Measurements from ENCODE around the gene PTPN7.
"Not testable (repeated sequence)": the region's sequence is repeated elsewhere in the genome, so short reads cannot be mapped to it uniquely, and the experiment has no call there.

PTPN7 gene

DNA sequence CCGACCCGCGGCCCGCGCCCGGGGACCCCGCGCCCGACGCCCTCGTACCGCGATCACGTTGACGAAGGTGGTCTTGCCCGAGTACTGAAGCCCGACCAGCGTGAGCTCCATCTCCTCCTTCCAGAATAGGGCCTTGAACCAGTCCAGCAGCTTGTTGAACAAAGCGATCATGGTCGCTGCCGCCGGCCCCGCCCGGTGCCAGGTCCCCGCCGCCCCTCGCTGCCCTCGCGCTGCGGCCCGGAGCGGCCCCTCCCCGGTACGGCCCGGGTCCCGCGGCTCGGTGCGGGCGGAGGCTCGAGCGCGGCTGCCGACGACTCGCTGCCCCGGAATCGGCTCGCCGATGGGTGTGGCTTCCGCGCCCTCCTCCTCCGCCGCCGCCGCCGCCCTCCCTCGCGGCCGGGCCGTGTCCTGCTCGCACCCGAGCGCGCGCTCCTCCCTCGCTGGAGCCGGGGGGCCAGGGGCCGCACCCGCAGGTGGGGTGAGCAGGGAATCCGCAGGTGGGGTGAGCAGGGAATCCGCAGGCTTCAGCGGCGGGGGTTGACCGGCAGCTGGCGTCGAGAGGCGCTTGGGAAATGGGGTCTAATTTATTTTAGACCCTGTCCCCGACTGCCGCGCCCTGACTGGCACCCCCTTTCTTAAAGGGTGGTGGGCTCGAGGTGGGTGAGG lies 15.9 kb downstream of the PTPN7 start, which contains the start of gene ARL8A:
ARL8A (minus strand) TSS at position 336 of the 666 bp plus-strand sequence; CDS start at position 171, 165 bp downstream.
- Histone ChIP-seq H3K79me2 (ENCODE audit: insufficient read depth, low read length) (peaks cover 29% of the 10 kb centered on the region), H3K4me2 (ENCODE audit: low read length) (peak within 1 kb of the TSS; percentile 67), H3K27ac (ENCODE audit: low read depth, low read length, poor library complexity, severe bottlenecking) (peak within 1 kb of the TSS; percentile 72), H3F3A (ENCODE audit: insufficient read depth, low read length) (no peaks in the 10 kb centered on the region), H3K27me3 (ENCODE audit: insufficient read depth, low read length) (no peaks in the 10 kb centered on the region), H3K9ac (ENCODE audit: low read length) (peak within 1 kb of the TSS; percentile 86), H3K9me2 (ENCODE audit: low read depth, low read length) (no peaks in the 10 kb centered on the region), H3K4me1 (ENCODE audit: insufficient read depth, low read length, severe bottlenecking) (peaks cover 23% of the 10 kb centered on the region), H2AFZ (ENCODE audit: low read length) (peak within 1 kb of the TSS; percentile 59; the same call in 1 of the 2 replicates), H3K36me3 (ENCODE audit: insufficient read depth, low read length) (peaks cover 46% of the 10 kb centered on the region), H4K20me1 (ENCODE audit: insufficient read depth, low read length) (no peaks in the 10 kb centered on the region), H3K9me3 (ENCODE audit: low read length) (no peaks in the 10 kb centered on the region), H3K4me3 (ENCODE audit: low read depth, low read length, poor library complexity, severe bottlenecking) (peak within 1 kb of the TSS; percentile 77)
- no peak for TF ChIP-seq EZH2 (IDR thresholded peaks at IDR 0.05; ENCODE audit: borderline replicate concordance, low read length)
- TF ChIP-seq, protein P1, sequence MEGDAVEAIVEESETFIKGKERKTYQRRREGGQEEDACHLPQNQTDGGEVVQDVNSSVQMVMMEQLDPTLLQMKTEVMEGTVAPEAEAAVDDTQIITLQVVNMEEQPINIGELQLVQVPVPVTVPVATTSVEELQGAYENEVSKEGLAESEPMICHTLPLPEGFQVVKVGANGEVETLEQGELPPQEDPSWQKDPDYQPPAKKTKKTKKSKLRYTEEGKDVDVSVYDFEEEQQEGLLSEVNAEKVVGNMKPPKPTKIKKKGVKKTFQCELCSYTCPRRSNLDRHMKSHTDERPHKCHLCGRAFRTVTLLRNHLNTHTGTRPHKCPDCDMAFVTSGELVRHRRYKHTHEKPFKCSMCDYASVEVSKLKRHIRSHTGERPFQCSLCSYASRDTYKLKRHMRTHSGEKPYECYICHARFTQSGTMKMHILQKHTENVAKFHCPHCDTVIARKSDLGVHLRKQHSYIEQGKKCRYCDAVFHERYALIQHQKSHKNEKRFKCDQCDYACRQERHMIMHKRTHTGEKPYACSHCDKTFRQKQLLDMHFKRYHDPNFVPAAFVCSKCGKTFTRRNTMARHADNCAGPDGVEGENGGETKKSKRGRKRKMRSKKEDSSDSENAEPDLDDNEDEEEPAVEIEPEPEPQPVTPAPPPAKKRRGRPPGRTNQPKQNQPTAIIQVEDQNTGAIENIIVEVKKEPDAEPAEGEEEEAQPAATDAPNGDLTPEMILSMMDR (IDR thresholded peaks at IDR 0.05; ENCODE audit: low read length) = no peak

DNA sequence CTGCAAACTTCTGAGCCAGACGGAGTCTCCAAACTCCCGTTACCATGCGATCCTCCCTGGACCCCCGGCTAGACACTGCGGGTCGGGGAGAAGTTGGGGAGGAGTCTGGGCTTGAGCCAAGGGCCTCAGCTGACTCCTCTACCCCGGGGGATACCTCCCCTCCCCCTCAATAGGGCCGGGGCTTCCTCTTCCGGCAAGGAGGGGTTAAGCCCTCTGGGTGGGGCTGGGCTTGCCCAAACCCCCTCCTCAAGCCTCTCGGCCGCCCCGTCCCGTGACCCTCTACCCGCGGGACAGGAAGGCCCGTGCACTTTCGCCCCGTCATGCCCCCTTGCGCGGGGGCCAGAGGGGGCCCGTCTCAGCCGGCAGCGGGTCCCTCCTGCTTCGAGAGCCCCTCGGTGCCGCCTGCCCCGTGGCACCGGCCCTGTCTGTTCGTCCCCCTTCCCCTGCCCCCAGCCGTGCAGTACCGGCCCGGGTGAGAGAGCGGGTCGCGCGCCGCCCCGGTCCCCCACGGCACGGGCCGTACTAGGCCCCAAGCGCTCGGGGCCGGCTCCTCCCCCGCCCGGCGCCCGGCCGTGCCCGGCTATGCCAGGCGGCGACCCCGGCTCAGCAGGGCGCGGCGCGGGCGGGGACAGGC lies 16.5 kb downstream of the PTPN7 start:
- peaks cover 23% of the 10 kb centered on the region for H3K4me1 ChIP-seq (ENCODE audit: insufficient read depth, low read length, severe bottlenecking)
- H3K36me3 ChIP-seq (ENCODE audit: insufficient read depth, low read length) = peaks cover 39% of the 10 kb centered on the region
- H3K79me2 ChIP-seq (ENCODE audit: insufficient read depth, low read length) = peaks cover 29% of the 10 kb centered on the region
- H4K20me1 ChIP-seq (ENCODE audit: insufficient read depth, low read length) = no peaks in the 10 kb centered on the region
- TF ChIP-seq, protein P1 (IDR thresholded peaks at IDR 0.05; ENCODE audit: low read length) = no peak
- no peak for TF ChIP-seq EZH2 (IDR thresholded peaks at IDR 0.05; ENCODE audit: borderline replicate concordance, low read length)
- H3K4me3 ChIP-seq (ENCODE audit: low read depth, low read length, poor library complexity, severe bottlenecking) = peak overlapping the region; percentile 77
- peak overlapping the region; percentile 72 for H3K27ac ChIP-seq (ENCODE audit: low read depth, low read length, poor library complexity, severe bottlenecking)
- peak overlapping the region; percentile 86 for H3K9ac ChIP-seq (ENCODE audit: low read length)
- H2AFZ ChIP-seq (ENCODE audit: low read length) = no peak overlapping the region
- H3K9me2 ChIP-seq (ENCODE audit: low read depth, low read length) = no peaks in the 10 kb centered on the region
- peak overlapping the region; percentile 67 for H3K4me2 ChIP-seq (ENCODE audit: low read length)
- H3K9me3 ChIP-seq (ENCODE audit: low read length) = no peaks in the 10 kb centered on the region
- H3F3A ChIP-seq (ENCODE audit: insufficient read depth, low read length) = no peaks in the 10 kb centered on the region
- no peaks in the 10 kb centered on the region for H3K27me3 ChIP-seq (ENCODE audit: insufficient read depth, low read length)

DNA sequence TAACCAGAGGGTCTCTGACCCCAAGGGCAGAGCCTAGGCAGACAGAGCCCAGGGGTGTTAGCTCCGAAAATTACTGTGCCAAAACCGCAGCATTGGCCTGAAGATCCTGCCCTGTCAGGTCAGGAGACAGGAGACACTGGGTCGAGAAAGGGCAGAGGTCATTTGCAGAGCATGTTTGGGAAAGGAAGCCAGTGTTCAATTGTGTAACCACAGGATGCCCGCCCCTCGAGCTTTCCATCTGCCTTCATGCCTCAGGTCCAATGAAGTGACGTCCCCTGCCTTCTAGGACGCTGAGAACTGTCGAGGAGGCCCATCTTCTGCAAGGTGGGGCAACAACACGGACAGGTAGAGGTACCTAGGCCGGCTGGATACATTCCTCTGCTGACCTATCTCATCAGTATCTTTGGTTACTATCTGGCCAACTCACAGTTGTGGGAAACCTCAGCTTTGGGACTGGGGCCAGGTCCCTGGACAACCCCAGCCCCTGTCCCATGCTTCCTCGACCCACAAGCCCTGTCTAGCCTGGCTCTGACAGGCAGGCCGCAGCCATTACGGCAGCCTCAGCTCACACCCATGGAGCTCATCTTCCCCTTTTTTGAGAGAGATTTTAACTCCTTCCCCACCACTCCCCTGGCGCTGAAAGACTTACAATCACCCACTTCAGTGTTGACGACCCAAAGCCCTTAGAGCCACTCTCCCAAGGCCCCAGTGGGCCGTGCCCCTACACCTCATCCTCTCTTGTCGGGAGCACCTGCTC lies 17.2 kb downstream of the PTPN7 start:
- Histone ChIP-seq H3K36me3 (ENCODE audit: insufficient read depth, low read length) (peaks cover 33% of the 10 kb centered on the region), H3K4me2 (ENCODE audit: low read length) (peak overlapping the region; percentile 67), H3K4me1 (ENCODE audit: insufficient read depth, low read length, severe bottlenecking) (peaks cover 23% of the 10 kb centered on the region), H3K9me3 (ENCODE audit: low read length) (no peaks in the 10 kb centered on the region), H3K79me2 (ENCODE audit: insufficient read depth, low read length) (peaks cover 29% of the 10 kb centered on the region), H3K9me2 (ENCODE audit: low read depth, low read length) (no peaks in the 10 kb centered on the region), H3F3A (ENCODE audit: insufficient read depth, low read length) (no peaks in the 10 kb centered on the region), H3K27ac (ENCODE audit: low read depth, low read length, poor library complexity, severe bottlenecking) (peak overlapping the region; percentile 72), H3K4me3 (ENCODE audit: low read depth, low read length, poor library complexity, severe bottlenecking) (peak overlapping the region; percentile 77), H3K27me3 (ENCODE audit: insufficient read depth, low read length) (no peaks in the 10 kb centered on the region), H3K9ac (ENCODE audit: low read length) (peak overlapping the region; percentile 86), H2AFZ (ENCODE audit: low read length) (no peak overlapping the region), H4K20me1 (ENCODE audit: insufficient read depth, low read length) (no peaks in the 10 kb centered on the region)
- TF ChIP-seq EZH2 (IDR thresholded peaks at IDR 0.05; ENCODE audit: borderline replicate concordance, low read length) = no peak
- TF ChIP-seq, protein P1 (IDR thresholded peaks at IDR 0.05; ENCODE audit: low read length) = no peak

DNA sequence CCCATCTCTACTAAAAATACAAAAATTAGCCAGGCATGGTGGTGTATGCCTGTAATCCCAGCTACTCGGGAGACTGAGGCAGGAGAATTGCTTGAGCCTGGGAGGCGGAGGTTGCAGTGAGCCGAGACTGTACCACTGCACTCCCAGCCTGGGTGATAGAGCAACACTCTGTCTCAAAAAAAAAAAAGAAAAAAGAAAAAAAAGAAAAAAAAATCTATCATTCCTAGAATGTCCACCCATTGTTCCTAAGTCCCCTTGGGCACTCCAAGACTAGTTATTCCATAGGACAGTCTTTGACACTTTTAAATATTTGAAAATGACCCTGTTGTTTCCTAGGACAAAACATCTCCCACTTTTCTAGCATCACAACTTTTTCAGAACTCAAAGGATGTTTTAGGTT lies 18.9 kb downstream of the PTPN7 start:
- H3F3A ChIP-seq (ENCODE audit: insufficient read depth, low read length); H2AFZ ChIP-seq (ENCODE audit: low read length); H3K9me3 ChIP-seq (ENCODE audit: low read length); H3K27ac ChIP-seq (ENCODE audit: low read depth, low read length, poor library complexity, severe bottlenecking); H4K20me1 ChIP-seq (ENCODE audit: insufficient read depth, low read length); H3K9me2 ChIP-seq (ENCODE audit: low read depth, low read length); H3K27me3 ChIP-seq (ENCODE audit: insufficient read depth, low read length); H3K4me2 ChIP-seq (ENCODE audit: low read length); H3K4me3 ChIP-seq (ENCODE audit: low read depth, low read length, poor library complexity, severe bottlenecking); H3K9ac ChIP-seq (ENCODE audit: low read length): not testable (repeated sequence)
- Histone ChIP-seq H3K4me1 (ENCODE audit: insufficient read depth, low read length, severe bottlenecking) (peaks cover 23% of the 10 kb centered on the region), H3K79me2 (ENCODE audit: insufficient read depth, low read length) (peaks cover 29% of the 10 kb centered on the region), H3K36me3 (ENCODE audit: insufficient read depth, low read length) (peaks cover 24% of the 10 kb centered on the region; the same call in 1 of the 2 replicates)
